HEK293T (cell line): ENCODE measurements around the gene CD99.

Experiments used
- ARNT ChIP-seq: fragments of 450-650 bp; IDR thresholded peaks from 2 replicates; pipeline ENCODE4 v1.6.1; 2017; ENCODE audit warnings: mild to moderate bottlenecking
- FOXM1 ChIP-seq: fragments of 450-650 bp; IDR thresholded peaks from 2 replicates; pipeline ENCODE4 v1.6.1; 2017; ENCODE audit warnings: mild to moderate bottlenecking, borderline replicate concordance
- L3MBTL2 ChIP-seq: fragments of 450-650 bp; conservative IDR thresholded peaks from 2 replicates; pipeline ENCODE4 v1.6.1; 2016; ENCODE audit warnings: mild to moderate bottlenecking
- LEF1 ChIP-seq: fragments of 450-650 bp; IDR thresholded peaks from 2 replicates; pipeline ENCODE4 v1.6.1; 2017; ENCODE audit warnings: mild to moderate bottlenecking, borderline replicate concordance
- PKNOX1 ChIP-seq: fragments of 450-650 bp; IDR thresholded peaks from 2 replicates; pipeline ENCODE4 v1.6.1; 2016
- SP1 ChIP-seq: fragments of 450-650 bp; IDR thresholded peaks from 2 replicates; pipeline ENCODE4 v1.6.1; 2017
- TARDBP ChIP-seq: fragments of 450-650 bp; IDR thresholded peaks from 2 replicates; pipeline ENCODE4 v1.6.1; 2016

- TF ChIP-seq LEF1 (no peak), SP1 (no peak), FOXM1 (no peak), TARDBP (no peak), PKNOX1 (no peak), L3MBTL2 (no peak), ARNT (no peak)
These were observed 6.8 kb upstream of the CD99 start for GRCh38 chrX:2684256-2684655.
